Stimulated activated CD8-positive, alpha-beta memory T cell treated with anti-CD3 and anti-CD28 coated beads, Interleukin-4, amount 100 ng/mL, for 4 hours (primary cell): Measurements from ENCODE around the gene IRF2.

Experiments
- DNase-seq, 2 donors: peaks; one replicate each; pipeline ENCODE4 v3.0.0-alpha.2; 2020; ENCODE audit warnings: low read depth in 2 of 2, low spot score in 1 of 2

Gene IRF2

GRCh38 chr4:184370711-184371389 lies 103.5 kb downstream of the IRF2 start:
- no peak for DNase-seq

- DNase-seq: no peak
Observed at GRCh38 chr4:184369871-184370270, 104.5 kb downstream of the IRF2 start.

GRCh38 chr4:184368731-184369130 lies 105.6 kb downstream of the IRF2 start:
- no peak for DNase-seq

GRCh38 chr4:184368290-184368689 lies 106.1 kb downstream of the IRF2 start:
- no peak for DNase-seq

GRCh38 chr4:184364100-184364921 lies 110.0 kb downstream of the IRF2 start:
- DNase-seq: no peak

GRCh38 chr4:184363258-184363657 lies 111.1 kb downstream of the IRF2 start:
- DNase-seq: no peak

GRCh38 chr4:184362396-184362795 lies 112.0 kb downstream of the IRF2 start:
- no peak for DNase-seq

- no peak for DNase-seq
Observed at GRCh38 chr4:184361443-184361842, 112.9 kb downstream of the IRF2 start.

- DNase-seq: no peak
Observed at GRCh38 chr4:184359888-184360287, 114.5 kb downstream of the IRF2 start.

GRCh38 chr4:184358521-184359232 lies 115.7 kb downstream of the IRF2 start:
- DNase-seq: no peak

GRCh38 chr4:184357772-184358171 lies 116.6 kb downstream of the IRF2 start:
- DNase-seq: no peak

- DNase-seq: no peak
Observed at GRCh38 chr4:184357165-184357564, 117.2 kb downstream of the IRF2 start.

GRCh38 chr4:184356366-184356765 lies 118.0 kb downstream of the IRF2 start:
- DNase-seq: no peak

- DNase-seq: no peak
Observed at GRCh38 chr4:184355857-184356256, 118.5 kb downstream of the IRF2 start.

- no peak for DNase-seq
Observed at GRCh38 chr4:184355111-184355604, 119.2 kb downstream of the IRF2 start.

- no peak for DNase-seq
Observed at GRCh38 chr4:184352891-184353290, 121.5 kb downstream of the IRF2 start.

- DNase-seq: no peak
Observed at GRCh38 chr4:184351560-184352451, 122.5 kb downstream of the IRF2 start.

- no peak for DNase-seq
Observed at GRCh38 chr4:184350964-184351363, 123.4 kb downstream of the IRF2 start.

GRCh38 chr4:184350213-184350817 lies 124.0 kb downstream of the IRF2 start:
- DNase-seq: no peak

GRCh38 chr4:184349283-184350039 lies 124.9 kb downstream of the IRF2 start:
- no peak for DNase-seq
